DOHH2 (cell line): ENCODE data around the gene TMEM217.
A peak's percentile ranks its signal among the peaks of the same experiment; 100 is the strongest.

Source experiments
- H3F3A ChIP-seq: fragments of 200-600 bp; sonication (generic), shearing (Covaris generic); 2 replicates; pipeline ENCODE4 v1.6.0; 2016; ENCODE audit warnings: antibody characterized with exemption, mild to moderate bottlenecking; ENCODE audit not compliant: control insufficient read depth, insufficient read depth
- H3K27ac ChIP-seq: fragments of 200-600 bp; sonication (generic); 2 replicates; pipeline ENCODE4 v1.5.1; 2014; ENCODE audit warnings: low read depth, mild to moderate bottlenecking, low read length, moderate library complexity
- H3K27me3 ChIP-seq: fragments of 200-600 bp; sonication (generic); 2 replicates; pipeline ENCODE4 v1.6.1; 2014; ENCODE audit warnings: mild to moderate bottlenecking, low read length, mixed read lengths; ENCODE audit not compliant: control insufficient read depth
- H3K36me3 ChIP-seq: fragments of 200-600 bp; sonication (generic); 2 replicates; pipeline ENCODE4 v1.6.1; 2014; ENCODE audit warnings: mild to moderate bottlenecking, low read length, moderate library complexity, mixed read lengths; ENCODE audit not compliant: control insufficient read depth
- H3K4me1 ChIP-seq: fragments of 200-600 bp; sonication (generic); 2 replicates; pipeline ENCODE4 v1.6.1; 2014; ENCODE audit warnings: mild to moderate bottlenecking, low read length, mixed read lengths; ENCODE audit not compliant: control insufficient read depth
- H3K4me2 ChIP-seq: fragments of 200-600 bp; sonication (generic); 2 replicates; pipeline ENCODE4 v1.6.0; 2014; ENCODE audit warnings: mild to moderate bottlenecking, low read length, moderate library complexity
- H3K4me3 ChIP-seq: fragments of 200-600 bp; sonication (generic); 2 replicates; pipeline ENCODE4 v1.5.1; 2014; ENCODE audit warnings: mild to moderate bottlenecking, low read length, mixed read lengths
- H3K79me2 ChIP-seq: fragments of 200-600 bp; sonication (generic); 2 replicates; pipeline ENCODE4 v1.6.1; 2014; ENCODE audit warnings: mild to moderate bottlenecking, low read length, mixed read lengths; ENCODE audit not compliant: control insufficient read depth
- H3K9me2 ChIP-seq: fragments of 200-600 bp; sonication (generic); replicated peaks from 2 replicates; pipeline ENCODE4 v1.6.1; 2014; ENCODE audit warnings: mild to moderate bottlenecking, low read length, mixed read lengths; ENCODE audit not compliant: control insufficient read depth
- H3K9me3 ChIP-seq: fragments of 200-600 bp; sonication (generic); 2 replicates; pipeline ENCODE4 v1.6.1; 2014; ENCODE audit warnings: antibody characterized with exemption, low read length, mixed read lengths; ENCODE audit not compliant: control insufficient read depth, insufficient read depth
- H4K20me1 ChIP-seq: fragments of 200-600 bp; sonication (generic); 2 replicates; pipeline ENCODE4 v1.6.0; 2014; ENCODE audit warnings: low read depth, mild to moderate bottlenecking, antibody characterized with exemption, low read length, moderate library complexity; ENCODE audit not compliant: control insufficient read depth, insufficient read depth
- EZH2phosphoT487 ChIP-seq: fragments of 200-600 bp; sonication (generic); IDR thresholded peaks from 2 replicates; pipeline ENCODE4 v1.6.1; 2017; ENCODE audit warnings: borderline replicate concordance, mild to moderate bottlenecking, antibody characterized with exemption, low read length, moderate library complexity, mixed read lengths
- TF ChIP-seq, protein P1 (sequence below): fragments of 200-600 bp; sonication (generic); IDR thresholded peaks from one replicate; pipeline ENCODE4 v1.5.1; 2014; ENCODE audit warnings: antibody characterized with exemption, mild to moderate bottlenecking, low read depth, low read length; ENCODE audit not compliant: poor library complexity, severe bottlenecking

TMEM217 gene

DNA sequence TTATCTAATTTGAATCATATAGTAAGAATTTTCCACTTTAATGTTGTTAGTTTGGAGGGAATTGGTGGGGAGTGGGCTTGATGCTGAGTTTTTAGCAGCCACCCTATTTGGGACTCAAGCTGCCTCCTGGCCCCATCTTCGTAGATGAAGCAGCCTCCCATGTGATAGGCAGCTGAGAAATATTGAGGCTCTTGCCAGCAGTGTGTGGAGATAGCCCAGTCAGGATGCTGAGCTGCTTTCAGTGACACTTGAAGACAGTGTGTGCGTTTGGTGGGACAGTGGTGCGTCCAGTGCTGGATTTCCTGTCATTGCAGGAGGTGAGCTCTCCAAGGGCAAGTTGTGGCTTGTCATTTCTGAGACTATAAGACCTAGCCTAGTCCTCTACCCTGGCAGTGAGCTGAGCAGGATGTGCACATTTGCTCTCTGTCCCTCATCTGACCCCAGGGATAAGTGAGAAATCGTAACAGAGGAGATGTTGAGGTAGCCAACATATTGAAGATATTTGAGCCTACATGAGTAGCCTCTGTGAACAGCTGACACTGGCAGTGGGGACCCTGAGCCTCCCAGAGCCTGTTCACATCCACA, 48.0 kb upstream of the TMEM217 start:
- no peak for TF ChIP-seq EZH2phosphoT487
- TF ChIP-seq, protein P1, sequence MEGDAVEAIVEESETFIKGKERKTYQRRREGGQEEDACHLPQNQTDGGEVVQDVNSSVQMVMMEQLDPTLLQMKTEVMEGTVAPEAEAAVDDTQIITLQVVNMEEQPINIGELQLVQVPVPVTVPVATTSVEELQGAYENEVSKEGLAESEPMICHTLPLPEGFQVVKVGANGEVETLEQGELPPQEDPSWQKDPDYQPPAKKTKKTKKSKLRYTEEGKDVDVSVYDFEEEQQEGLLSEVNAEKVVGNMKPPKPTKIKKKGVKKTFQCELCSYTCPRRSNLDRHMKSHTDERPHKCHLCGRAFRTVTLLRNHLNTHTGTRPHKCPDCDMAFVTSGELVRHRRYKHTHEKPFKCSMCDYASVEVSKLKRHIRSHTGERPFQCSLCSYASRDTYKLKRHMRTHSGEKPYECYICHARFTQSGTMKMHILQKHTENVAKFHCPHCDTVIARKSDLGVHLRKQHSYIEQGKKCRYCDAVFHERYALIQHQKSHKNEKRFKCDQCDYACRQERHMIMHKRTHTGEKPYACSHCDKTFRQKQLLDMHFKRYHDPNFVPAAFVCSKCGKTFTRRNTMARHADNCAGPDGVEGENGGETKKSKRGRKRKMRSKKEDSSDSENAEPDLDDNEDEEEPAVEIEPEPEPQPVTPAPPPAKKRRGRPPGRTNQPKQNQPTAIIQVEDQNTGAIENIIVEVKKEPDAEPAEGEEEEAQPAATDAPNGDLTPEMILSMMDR = no peak
- Histone ChIP-seq H3K9me3 (no peaks in the 10 kb centered on the region), H3K36me3 (peaks cover 14% of the 10 kb centered on the region)

GRCh38 chr6:37304766-37305165, 46.8 kb upstream of the TMEM217 start:
- TF ChIP-seq, protein P1 = no peak
- TF ChIP-seq EZH2phosphoT487 = no peak
- Histone ChIP-seq H3F3A (no peaks in the 10 kb centered on the region), H3K27me3 (no peaks in the 10 kb centered on the region), H3K9me3 (no peaks in the 10 kb centered on the region), H3K4me2 (no peak overlapping the region), H3K36me3 (peaks cover 14% of the 10 kb centered on the region), H3K27ac (no peak overlapping the region), H4K20me1 (no peaks in the 10 kb centered on the region), H3K4me3 (no peak overlapping the region), H3K4me1 (no peaks in the 10 kb centered on the region), H3K9me2 (no peaks in the 10 kb centered on the region), H3K79me2 (no peaks in the 10 kb centered on the region)

More for the DNA sequence above, 48.0 kb upstream of the TMEM217 start:
- H3K4me1 ChIP-seq = no peaks in the 10 kb centered on the region
- no peak overlapping the region for H3K27ac ChIP-seq
- H3K27me3 ChIP-seq = no peaks in the 10 kb centered on the region
- no peaks in the 10 kb centered on the region for H4K20me1 ChIP-seq
- no peak overlapping the region for H3K4me3 ChIP-seq
- no peaks in the 10 kb centered on the region for H3K79me2 ChIP-seq
- no peaks in the 10 kb centered on the region for H3F3A ChIP-seq
- H3K9me2 ChIP-seq = no peaks in the 10 kb centered on the region
- H3K4me2 ChIP-seq = no peak overlapping the region

GRCh38 chr6:37303891-37304503, 46.1 kb upstream of the TMEM217 start:
- Histone ChIP-seq H3K4me3 (no peak overlapping the region), H3K27ac (no peak overlapping the region), H3K4me2 (no peak overlapping the region), H3K9me2 (no peaks in the 10 kb centered on the region), H3K36me3 (peaks cover 14% of the 10 kb centered on the region), H3K27me3 (no peaks in the 10 kb centered on the region), H3K9me3 (no peaks in the 10 kb centered on the region), H3K4me1 (no peaks in the 10 kb centered on the region), H4K20me1 (no peaks in the 10 kb centered on the region), H3K79me2 (no peaks in the 10 kb centered on the region), H3F3A (no peaks in the 10 kb centered on the region)
- TF ChIP-seq EZH2phosphoT487 = no peak
- TF ChIP-seq, protein P1 = peak; percentile 76
